Hypothalamus (tissue), 51 donors: ENCODE data around the gene GABRA5.
A peak's percentile ranks its signal among the peaks of the same experiment; 100 is the strongest.
"Not testable (repeated sequence)": the region's sequence is repeated elsewhere in the genome, so short reads cannot be mapped to it uniquely, and the experiment has no call there.

Experiments
- DNase-seq, 51 donors: peaks; one replicate each; lab custom pipeline; 2025; lab: John Stamatoyannopoulos, UW

The GABRA5 gene

GRCh38 chr15:26866298-26867199 lies at the start of gene GABRA5:
Gene GABRA5 (plus strand): TSS chr15:26867062. CDS start chr15:26869249, 2,187 bp downstream.
- peak in 13 of 51 donors; percentile 10 to 43 (median 31) for DNase-seq

DNA sequence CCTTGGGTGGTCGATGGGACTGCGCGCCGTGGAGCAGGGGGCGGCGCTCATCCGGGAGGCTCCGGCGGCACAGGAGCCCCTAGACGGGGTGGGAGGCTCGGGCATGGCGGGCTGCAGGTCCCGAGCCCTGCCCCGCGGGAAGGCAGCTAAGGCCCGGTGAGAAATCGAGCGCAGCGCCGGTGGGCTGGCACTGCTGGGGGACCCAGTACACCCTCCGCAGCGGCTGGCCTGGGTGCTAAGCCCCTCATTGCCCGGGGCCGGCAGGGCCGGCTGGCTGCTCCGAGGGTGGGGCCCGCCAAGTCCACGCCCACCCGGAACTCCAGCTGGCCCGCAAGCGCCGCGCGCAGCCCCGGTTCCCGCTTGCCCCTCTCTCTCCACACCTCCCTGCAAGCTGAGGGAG lies 35.7 kb upstream of the GABRA5 start:
- not testable (repeated sequence) for DNase-seq

DNA sequence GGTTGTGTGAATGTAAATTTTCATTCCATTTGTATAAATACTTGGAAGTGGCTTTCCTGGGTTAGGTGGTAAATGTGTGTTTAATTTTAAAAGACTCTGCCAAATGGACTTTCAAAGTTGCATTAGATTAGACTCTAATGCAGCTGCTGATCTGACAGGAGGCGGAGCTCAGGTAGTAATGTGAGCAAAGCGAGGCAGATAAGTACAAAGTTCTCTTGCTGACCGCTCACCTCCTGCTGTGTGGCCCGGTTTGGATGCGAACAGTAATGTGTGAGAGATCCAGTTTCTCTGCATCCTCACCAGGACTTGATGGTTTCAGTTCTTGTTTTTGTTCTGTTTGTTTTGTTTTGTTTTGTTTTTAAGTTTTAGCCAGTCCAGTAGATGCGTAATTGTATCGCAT lies 34.9 kb upstream of the GABRA5 start:
- no peak for DNase-seq

- no peak for DNase-seq
These were observed 28.0 kb upstream of the GABRA5 start for GRCh38 chr15:26838742-26839460.

- DNase-seq = no peak
These were observed 25.3 kb upstream of the GABRA5 start for GRCh38 chr15:26841514-26841913.

- DNase-seq = no peak
These were observed 24.9 kb upstream of the GABRA5 start for GRCh38 chr15:26841941-26842340.

DNA sequence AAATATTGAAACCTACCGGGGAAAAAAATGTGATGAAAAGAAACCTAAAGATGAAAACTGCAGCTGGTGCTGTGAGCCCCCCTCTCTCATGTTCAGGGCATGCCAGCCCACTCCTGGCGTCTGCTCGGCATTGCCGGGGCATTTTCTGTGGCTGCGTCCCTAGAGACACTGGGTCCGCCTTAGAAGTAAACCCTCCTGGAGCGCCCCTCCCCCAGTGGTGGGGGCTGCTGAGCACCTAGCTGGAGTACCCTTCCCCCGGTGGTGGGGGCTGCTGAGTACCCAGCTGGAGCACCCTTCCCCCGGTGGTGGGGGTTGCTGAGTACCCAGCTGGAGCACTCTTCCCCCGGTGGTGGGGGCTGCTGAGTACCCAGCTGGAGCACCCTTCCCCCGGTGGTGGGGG lies 24.5 kb upstream of the GABRA5 start:
- no peak for DNase-seq

GRCh38 chr15:26844901-26845300 lies 22.0 kb upstream of the GABRA5 start:
- no peak for DNase-seq

- no peak for DNase-seq
These were observed 18.4 kb upstream of the GABRA5 start for GRCh38 chr15:26848498-26848897.

DNA sequence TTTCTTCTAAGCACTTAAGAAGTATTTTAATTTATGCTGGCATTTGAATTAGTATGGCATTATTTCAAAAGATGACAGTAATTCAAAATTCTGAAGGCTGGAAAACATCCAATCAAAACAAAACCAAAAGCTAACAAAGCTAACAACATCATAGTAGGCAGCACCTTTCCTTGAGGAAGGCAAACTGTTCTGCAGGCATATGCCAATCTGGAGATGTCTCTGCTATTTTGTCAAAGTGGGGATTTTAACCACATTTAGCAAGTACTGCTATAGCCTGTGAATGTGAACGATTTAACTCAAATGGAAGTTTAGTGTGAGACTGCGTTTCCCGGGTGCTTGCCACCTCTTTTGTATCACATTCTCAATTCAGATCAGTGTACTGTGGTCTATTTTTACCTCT lies 16.7 kb upstream of the GABRA5 start:
- DNase-seq = no peak

DNA sequence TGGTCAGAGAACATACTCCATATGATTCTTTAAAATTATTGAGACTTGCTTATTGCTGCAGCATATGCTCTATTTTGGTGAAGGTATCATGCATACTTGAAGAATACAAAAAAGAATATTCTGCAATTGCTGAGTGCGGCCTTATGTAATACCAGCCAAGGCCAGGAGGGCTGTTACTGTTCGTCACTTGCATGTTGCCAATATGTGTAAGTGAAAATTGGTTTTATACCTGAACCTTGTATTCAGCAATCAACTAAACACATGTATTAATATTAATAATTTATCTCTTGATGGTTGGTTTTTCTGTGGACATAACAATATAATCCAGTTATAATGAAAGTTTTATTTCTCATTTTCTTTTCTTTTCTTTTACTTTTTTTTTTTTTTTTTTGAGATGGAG lies 13.9 kb upstream of the GABRA5 start:
- no peak for DNase-seq

DNA sequence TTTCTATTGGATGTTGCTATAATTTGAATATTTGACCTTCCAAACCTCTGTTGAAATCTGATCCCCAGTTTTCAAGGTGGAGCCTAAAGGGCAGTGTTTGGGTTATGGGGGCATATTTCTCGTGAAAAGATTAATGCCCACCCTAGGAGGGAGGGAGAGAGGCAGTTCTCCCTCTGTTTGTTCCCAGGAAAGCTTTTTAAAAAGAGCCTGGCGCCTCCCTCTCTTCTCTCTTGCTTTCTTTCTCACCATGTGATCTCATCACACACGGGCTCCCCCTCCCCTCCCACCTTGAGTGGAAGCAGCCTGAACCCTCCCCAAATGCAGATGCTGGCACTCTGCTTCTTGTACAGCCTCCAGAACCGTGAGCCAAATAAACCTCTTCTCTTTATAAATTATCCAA lies 12.4 kb upstream of the GABRA5 start:
- DNase-seq = no peak

DNA sequence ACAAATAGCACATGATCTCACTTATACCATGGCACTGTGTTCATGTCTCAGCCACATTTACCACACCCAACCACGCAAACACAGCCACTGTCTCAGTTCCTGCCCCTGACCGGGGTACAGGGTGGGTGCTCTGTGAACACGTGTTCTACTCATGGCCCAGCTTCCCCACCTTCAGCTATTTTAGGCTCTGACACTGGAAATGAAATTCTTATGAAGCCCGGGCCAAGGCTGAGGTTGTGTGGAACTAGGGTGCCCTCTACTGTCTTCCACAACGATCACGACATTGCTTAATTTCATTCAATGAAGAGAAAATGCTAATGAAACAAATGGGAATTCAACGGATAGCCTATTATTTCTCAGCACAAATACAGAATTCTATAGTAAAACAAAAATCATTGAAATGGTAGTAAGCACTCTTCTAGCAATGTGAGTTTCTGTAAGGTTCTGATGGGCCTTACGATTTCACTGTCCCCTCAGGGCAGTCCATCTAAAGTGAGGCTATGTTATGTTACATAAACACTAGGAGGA lies 2.1 kb upstream of the GABRA5 start:
- peak in 17 of 51 donors; percentile 5 to 68 (median 30) for DNase-seq

DNA sequence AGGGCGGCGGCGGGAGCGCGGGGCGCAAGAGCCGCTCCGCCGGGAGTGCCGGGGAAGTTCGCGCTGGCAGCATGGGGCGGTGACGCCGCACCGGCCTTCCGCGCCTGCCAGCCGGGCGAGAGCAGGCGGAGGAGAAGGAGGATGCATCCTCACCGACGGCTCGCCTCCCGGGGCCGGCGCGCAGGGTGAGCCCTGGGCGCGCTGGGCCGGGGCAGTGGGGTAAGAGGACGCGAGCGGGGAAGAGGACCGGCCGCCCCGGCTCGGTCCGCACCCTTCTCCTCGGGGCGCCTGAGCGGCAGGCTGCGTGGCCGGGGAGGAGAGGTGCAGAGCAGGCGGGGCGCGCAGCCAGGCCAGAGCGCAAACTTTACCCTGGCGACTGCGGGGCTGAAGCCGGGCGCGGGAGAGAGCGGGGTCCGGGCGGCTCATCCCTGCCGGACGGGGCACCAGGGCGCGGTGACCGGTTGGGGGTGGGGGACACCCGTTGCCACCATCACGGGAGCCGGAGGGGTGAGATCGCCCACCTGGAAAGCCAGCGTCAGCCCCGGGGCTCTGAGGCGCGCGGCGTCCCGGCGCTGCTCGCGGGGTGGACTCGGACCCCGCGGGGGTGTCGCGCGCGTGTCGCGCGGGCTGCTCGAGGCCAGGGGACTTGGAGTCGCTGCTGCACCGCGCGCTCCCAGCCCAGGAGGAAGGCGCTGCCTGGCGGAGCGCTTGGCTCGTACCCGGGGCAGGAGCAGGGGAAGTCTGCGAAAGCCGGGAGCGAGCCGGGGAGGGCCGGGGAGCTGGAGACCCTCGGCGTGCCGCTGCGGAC lies 542 bp downstream of the GABRA5 start:
- DNase-seq = no peak

DNA sequence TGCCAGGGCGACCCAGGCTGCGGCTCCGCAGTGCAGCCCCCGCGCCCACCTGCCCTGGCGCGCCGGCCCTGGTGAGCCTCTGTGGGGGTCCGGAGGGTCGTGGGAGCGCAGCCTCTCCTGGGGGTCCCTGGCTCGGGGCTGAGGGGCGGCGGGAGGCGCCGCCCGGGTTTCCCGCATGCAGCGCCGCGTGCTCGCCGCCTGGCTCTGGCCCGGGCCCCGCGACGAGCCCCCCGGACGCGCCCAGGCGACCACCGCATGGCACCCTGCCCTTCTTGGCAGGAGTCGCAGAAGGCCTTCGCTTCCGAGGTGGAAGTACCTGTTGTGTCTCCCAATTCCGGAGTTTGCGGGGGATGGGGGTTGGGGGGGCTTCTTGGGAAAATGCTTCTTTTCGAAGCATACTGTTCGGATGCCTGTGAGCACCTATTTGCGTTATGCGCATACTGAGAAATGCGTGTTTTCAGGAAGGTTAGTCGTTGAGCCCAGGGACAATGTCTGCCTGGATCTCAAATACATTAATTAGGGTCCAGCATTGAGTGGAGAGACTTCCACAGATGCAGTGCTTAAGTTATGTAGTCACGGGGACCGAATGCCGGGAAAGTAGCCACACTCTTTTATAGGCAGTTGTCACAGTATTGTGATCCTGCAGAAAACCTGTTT lies 1.3 kb downstream of the GABRA5 start:
- DNase-seq = no peak

DNA sequence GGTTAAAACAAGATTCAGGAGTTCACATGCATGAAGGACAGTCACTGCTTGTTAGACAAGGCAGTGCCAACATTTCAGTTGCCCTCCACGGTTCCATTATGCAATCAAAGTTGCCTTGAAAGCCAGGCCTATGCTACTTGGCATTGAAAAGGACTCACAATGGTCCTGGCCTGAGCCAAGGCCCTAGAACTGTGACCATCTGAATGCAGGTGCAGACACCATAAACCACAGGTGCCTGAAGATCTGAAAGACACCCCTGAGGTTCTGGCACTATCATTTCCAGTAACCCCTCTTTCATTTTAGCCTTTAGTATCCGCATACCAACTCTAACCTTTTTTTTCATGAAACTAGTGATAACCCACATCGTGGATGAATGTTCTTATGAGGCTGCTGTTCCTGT lies 2.8 kb downstream of the GABRA5 start:
- no peak for DNase-seq

GRCh38 chr15:26870346-26870745 lies 3.5 kb downstream of the GABRA5 start:
- no peak for DNase-seq

DNA sequence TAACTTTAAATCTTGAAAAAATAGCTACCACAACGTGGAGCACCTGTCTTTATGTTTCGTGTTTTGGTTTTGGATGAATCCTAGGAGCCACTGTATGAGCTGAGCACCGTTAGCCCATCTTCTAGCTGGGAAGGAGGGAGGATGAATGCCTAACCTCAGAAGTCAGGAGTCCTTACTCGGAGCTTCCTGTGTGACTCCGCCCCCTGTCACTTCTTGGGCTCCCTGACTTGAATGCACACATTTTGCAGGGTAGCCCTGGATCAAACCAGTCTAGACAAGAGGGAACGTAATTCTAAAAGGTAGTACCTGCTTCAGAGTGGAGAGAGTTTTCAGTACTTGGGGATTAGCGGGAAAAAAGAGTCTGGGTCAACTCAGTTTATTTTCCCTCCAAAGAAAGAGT lies 5.3 kb downstream of the GABRA5 start:
- DNase-seq = no peak

DNA sequence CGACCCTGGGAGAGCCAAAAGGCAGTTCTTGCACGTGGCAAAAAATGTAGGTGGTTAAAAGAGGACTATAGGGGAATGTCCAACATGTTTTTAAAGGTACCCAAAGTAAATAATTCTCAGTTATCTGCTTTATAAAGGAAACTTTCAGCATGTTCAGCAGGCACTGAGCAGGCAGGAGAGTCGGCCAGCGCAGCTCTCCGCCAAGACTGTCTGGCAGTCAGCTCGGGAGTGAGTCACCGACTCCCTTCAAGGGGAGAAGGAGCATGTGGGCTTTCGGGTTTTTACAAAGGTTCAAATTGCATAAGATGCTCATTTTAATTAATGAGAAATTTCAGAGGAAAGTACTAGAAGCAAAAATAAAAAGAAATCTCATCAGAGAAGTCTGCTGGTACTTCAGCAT lies 7.0 kb downstream of the GABRA5 start:
- DNase-seq = peak in 18 of 51 donors; percentile 5 to 61 (median 40)

- DNase-seq = no peak
These were observed 8.1 kb downstream of the GABRA5 start for GRCh38 chr15:26874774-26875475.
